ENCODE data around the gene BCL7C.

The BCL7C gene

DNA sequence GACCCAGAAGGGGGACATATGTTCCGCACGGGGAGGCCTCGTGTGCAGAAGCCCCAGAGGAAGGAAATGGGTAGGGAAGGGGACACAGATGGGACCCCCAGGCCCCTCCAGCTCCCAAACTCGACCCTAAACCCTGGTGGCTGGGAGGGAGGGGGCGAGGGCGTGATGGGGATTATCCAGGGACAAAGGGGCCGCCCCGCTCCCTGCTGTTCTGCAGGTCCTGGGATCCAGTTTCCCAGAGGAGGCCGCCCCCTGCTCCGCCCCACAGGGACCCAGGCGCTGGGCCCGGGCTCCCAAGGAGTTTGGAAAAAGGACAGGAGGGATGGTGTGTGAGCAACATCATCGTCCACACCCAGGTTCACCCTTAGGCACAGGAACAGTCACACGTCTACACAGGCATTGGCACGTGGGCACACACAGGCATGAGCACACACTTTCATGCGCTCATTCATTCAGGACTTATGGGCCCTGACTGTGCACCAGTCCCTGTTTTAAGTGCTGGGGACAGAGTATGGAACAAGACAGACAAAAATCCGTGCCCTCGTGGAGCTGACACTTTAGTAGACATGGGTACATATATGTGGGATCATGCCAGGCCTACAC, 16.7 kb upstream of the BCL7C start:
- H3K27me3 ChIP-seq (ENCODE audit: insufficient read depth, low read length) = no peaks in the 10 kb centered on the region
- no peaks in the 10 kb centered on the region for H3K79me2 ChIP-seq (ENCODE audit: insufficient read depth, low read length)
- H2AFZ ChIP-seq (ENCODE audit: low read length) = no peak overlapping the region
- no peaks in the 10 kb centered on the region for H3K9me3 ChIP-seq (ENCODE audit: low read length)
- H3K9me2 ChIP-seq (ENCODE audit: low read depth, low read length) = no peaks in the 10 kb centered on the region
- no peaks in the 10 kb centered on the region for H3K4me1 ChIP-seq (ENCODE audit: insufficient read depth, low read length, severe bottlenecking)
- H3K9ac ChIP-seq (ENCODE audit: low read length) = no peak overlapping the region
- no peaks in the 10 kb centered on the region for H3F3A ChIP-seq (ENCODE audit: insufficient read depth, low read length)
- H3K4me3 ChIP-seq (ENCODE audit: low read depth, low read length, poor library complexity, severe bottlenecking) = no peak overlapping the region
- no peaks in the 10 kb centered on the region for H4K20me1 ChIP-seq (ENCODE audit: insufficient read depth, low read length)
- no peak overlapping the region for H3K27ac ChIP-seq (ENCODE audit: low read depth, low read length, poor library complexity, severe bottlenecking)
- H3K4me2 ChIP-seq (ENCODE audit: low read length) = no peak overlapping the region
- TF ChIP-seq, protein P1, sequence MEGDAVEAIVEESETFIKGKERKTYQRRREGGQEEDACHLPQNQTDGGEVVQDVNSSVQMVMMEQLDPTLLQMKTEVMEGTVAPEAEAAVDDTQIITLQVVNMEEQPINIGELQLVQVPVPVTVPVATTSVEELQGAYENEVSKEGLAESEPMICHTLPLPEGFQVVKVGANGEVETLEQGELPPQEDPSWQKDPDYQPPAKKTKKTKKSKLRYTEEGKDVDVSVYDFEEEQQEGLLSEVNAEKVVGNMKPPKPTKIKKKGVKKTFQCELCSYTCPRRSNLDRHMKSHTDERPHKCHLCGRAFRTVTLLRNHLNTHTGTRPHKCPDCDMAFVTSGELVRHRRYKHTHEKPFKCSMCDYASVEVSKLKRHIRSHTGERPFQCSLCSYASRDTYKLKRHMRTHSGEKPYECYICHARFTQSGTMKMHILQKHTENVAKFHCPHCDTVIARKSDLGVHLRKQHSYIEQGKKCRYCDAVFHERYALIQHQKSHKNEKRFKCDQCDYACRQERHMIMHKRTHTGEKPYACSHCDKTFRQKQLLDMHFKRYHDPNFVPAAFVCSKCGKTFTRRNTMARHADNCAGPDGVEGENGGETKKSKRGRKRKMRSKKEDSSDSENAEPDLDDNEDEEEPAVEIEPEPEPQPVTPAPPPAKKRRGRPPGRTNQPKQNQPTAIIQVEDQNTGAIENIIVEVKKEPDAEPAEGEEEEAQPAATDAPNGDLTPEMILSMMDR (IDR thresholded peaks at IDR 0.05; ENCODE audit: low read length) = no peak
- no peak for TF ChIP-seq EZH2 (IDR thresholded peaks at IDR 0.05; ENCODE audit: borderline replicate concordance, low read length)
- no peaks in the 10 kb centered on the region for H3K36me3 ChIP-seq (ENCODE audit: insufficient read depth, low read length)

DNA sequence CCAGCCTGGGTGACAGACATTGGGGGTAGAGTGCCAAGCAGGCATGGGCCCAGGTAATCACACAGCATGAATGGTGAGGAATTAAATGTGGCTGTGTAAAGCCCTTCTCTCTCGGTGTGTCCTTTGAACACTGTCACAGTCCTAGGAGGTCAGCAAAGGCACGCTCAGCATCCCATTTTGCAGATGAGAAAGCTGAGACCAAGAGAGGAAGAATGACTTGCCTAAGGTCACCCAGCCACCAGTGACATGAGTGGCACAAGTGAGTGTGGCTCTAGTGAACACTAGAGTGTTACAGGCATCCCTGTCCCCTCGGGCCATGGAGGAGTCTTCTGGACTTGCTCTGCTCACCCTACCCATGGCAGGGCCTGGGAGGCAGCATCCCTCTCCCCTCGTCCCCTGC, 13.2 kb upstream of the BCL7C start:
- Histone ChIP-seq H4K20me1 (ENCODE audit: insufficient read depth, low read length) (no peaks in the 10 kb centered on the region), H3K27me3 (ENCODE audit: insufficient read depth, low read length) (no peaks in the 10 kb centered on the region), H3K4me2 (ENCODE audit: low read length) (no peak overlapping the region), H3K27ac (ENCODE audit: low read depth, low read length, poor library complexity, severe bottlenecking) (no peak overlapping the region), H3K36me3 (ENCODE audit: insufficient read depth, low read length) (no peaks in the 10 kb centered on the region), H3K79me2 (ENCODE audit: insufficient read depth, low read length) (no peaks in the 10 kb centered on the region), H3K9me3 (ENCODE audit: low read length) (no peaks in the 10 kb centered on the region), H3F3A (ENCODE audit: insufficient read depth, low read length) (no peaks in the 10 kb centered on the region), H3K9me2 (ENCODE audit: low read depth, low read length) (no peaks in the 10 kb centered on the region), H3K4me1 (ENCODE audit: insufficient read depth, low read length, severe bottlenecking) (peaks cover 21% of the 10 kb centered on the region), H3K4me3 (ENCODE audit: low read depth, low read length, poor library complexity, severe bottlenecking) (no peak overlapping the region), H3K9ac (ENCODE audit: low read length) (no peak overlapping the region), H2AFZ (ENCODE audit: low read length) (no peak overlapping the region)
- TF ChIP-seq EZH2 (IDR thresholded peaks at IDR 0.05; ENCODE audit: borderline replicate concordance, low read length) = no peak
- TF ChIP-seq, protein P1 (IDR thresholded peaks at IDR 0.05; ENCODE audit: low read length) = no peak

DNA sequence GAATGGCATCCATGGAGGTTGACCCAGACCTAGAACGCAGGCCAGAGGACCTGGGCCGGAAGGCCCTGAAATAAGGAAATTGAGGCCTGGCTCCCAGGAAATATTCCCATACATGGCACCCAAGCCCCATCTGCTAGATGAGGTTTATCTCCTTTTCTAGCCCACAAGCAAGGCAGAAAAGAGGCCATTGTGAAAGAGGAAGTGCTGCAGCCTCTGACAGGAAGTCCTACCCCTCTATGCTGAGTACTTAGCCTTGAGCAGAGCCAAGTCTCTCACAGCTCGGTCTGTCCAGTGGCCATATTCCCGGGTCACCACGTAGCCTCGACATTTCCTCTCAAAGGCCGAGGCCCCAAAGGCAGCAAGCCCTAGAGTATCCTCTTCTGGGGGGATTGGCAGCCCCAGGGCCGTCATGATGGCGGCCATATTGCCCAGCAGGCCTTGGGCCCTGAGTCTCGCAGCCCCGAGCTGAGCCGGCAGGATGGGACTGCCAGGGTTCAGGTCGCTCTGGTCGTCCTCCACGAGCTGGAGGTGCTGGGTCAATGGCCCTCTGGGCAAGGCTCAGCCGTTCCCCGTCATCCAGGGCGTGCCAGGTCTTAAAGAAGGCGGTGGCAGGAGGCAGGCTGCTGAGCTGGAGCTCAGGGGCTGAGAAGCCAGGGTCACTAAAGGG, 10.4 kb upstream of the BCL7C start:
- Histone ChIP-seq H3K9ac (ENCODE audit: low read length) (no peak overlapping the region), H3K79me2 (ENCODE audit: insufficient read depth, low read length) (no peaks in the 10 kb centered on the region), H4K20me1 (ENCODE audit: insufficient read depth, low read length) (no peaks in the 10 kb centered on the region), H3K4me3 (ENCODE audit: low read depth, low read length, poor library complexity, severe bottlenecking) (no peak overlapping the region), H3K9me3 (ENCODE audit: low read length) (no peaks in the 10 kb centered on the region), H3K4me1 (ENCODE audit: insufficient read depth, low read length, severe bottlenecking) (peaks cover 29% of the 10 kb centered on the region), H3K27me3 (ENCODE audit: insufficient read depth, low read length) (no peaks in the 10 kb centered on the region), H3F3A (ENCODE audit: insufficient read depth, low read length) (no peaks in the 10 kb centered on the region), H2AFZ (ENCODE audit: low read length) (peak overlapping the region; percentile 1; the same call in 1 of the 2 replicates), H3K36me3 (ENCODE audit: insufficient read depth, low read length) (no peaks in the 10 kb centered on the region), H3K9me2 (ENCODE audit: low read depth, low read length) (no peaks in the 10 kb centered on the region), H3K4me2 (ENCODE audit: low read length) (no peak overlapping the region), H3K27ac (ENCODE audit: low read depth, low read length, poor library complexity, severe bottlenecking) (no peak overlapping the region)
- no peak for TF ChIP-seq EZH2 (IDR thresholded peaks at IDR 0.05; ENCODE audit: borderline replicate concordance, low read length)
- TF ChIP-seq, protein P1 (IDR thresholded peaks at IDR 0.05; ENCODE audit: low read length) = no peak

Data from OCI-LY1 (cell line).